GM19455 (cell line): ENCODE results near the gene TMEM167A.
A peak's percentile ranks its signal among the peaks of the same experiment; 100 is the strongest.
"Not testable (repeated sequence)": the region's sequence is repeated elsewhere in the genome, so short reads cannot be mapped to it uniquely, and the experiment has no call there.

Experiments
- ATAC-seq: cut with Tn5 transposase; IDR thresholded peaks from one replicate; pipeline ENCODE4 v1.9.1; 2021; ENCODE audit not compliant: unreplicated experiment

TMEM167A gene

GRCh38 chr5:83092619-83093018 is 15.4 kb upstream of the TMEM167A start:
- ATAC-seq: no peak

DNA sequence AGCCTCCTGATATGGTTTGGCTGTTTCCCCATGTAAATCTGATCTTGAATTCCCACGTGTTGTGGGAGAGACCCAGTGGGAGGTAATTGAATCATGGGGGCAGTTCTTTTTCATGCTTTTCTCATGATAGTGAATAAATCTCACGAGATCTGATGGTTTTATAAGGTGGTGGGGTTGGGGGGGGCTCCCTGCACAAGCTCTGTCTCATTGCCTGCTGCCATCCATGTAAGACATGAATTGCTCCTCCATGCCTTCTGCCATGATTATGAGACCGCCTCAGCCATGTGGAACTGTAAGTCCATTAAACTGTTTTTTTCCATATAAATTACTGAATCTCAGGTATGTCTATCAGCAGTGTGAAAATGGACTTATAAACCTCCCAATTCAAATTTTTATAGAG is 13.0 kb upstream of the TMEM167A start:
- no peak for ATAC-seq

- ATAC-seq: no peak
Measured at GRCh38 chr5:83085106-83085505, 7.9 kb upstream of the TMEM167A start.

GRCh38 chr5:83084336-83084735 is 7.1 kb upstream of the TMEM167A start:
- ATAC-seq: no peak

- ATAC-seq: no peak
Measured at GRCh38 chr5:83082750-83083149, 5.6 kb upstream of the TMEM167A start.

GRCh38 chr5:83077662-83078261 is 568 bp upstream of the TMEM167A start:
- ATAC-seq: peak; percentile 11

DNA sequence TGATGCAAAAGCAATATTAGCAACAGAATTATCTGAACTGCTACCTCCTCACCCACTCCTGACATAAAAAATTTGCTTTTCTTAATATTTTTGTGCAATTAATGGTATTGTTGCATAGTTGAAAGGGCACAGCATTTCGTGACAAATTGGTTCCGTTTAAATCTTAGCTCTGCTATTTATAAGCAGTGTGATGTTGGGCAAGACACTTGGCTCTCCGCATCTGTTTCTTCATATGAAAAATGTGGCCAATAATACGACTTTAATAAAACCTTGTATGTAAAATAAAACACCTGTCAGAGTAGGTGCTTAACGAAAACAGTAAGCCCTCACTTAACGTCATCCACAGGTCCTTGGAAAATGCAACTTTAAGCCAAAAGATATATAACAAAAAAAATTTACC is 4.2 kb downstream of the TMEM167A start:
- no peak for ATAC-seq

DNA sequence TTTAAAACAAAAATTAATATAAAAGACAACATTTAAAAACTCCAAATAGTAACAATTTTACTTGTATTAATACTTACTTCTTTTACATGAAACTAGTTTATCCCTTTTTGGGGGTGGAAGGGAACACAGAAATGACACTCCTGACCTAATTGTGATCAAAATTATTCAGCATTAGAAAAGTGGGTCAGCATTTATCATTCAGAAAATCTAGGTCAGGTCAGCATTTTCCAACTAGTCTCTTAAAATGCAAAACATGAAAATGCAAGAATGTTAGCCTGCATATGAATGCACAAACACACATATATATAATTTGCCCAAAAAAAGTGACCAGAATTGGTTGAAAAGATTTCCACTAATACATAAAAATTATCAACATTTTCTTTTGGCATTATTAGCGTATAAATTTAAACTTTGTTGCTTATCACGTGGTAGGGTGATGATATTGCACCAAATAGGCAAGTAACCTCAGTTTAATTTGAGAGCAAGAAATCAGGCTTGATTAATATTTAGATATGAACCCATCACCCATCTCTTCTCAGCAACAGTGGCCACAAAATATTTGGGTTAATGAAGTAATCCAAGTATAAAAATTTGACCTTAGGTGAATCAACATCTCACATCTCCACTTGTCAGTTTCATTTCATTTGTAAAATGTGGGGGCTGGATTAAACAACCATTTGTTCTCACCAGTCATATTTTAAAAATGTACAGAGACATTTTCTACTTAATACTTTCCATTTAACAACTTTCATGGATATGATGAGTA is 5.7 kb downstream of the TMEM167A start:
- ATAC-seq: no peak

DNA sequence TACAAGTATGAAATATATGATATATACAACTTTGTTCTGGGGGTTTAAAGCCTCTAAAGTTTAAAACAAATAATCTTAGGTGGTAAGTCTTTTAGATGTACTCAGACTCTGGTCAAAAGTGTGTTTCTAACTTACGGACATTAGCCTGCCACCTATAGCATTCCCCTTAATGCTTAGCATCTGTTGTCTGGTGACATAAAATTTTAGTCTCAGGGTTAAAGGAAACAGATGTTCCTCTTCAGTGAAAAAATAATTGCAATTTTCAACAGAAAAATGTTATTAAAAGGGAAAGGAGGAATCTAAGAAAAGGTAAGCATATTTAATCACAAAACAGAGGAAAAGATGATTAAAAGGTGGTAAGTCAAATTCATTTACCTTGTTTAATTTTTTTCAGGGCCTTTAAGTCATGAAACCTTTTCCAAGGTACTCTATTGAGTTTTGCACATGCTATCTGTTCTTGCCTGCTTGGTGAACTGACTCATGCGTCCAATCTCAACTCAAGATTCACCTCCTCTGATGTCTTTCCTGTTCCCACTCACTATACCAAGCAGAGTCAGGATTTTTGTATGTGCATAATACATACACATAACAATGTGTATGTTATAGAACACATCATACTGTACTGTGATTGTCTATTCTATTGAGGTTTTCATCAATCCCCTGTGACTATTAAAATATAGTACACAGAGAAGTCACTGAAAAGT is 7.9 kb downstream of the TMEM167A start:
- no peak for ATAC-seq

- ATAC-seq: not testable (repeated sequence)
Measured at GRCh38 chr5:83067377-83067776, 9.8 kb downstream of the TMEM167A start.

GRCh38 chr5:83066548-83067110 is 10.6 kb downstream of the TMEM167A start:
- no peak for ATAC-seq

DNA sequence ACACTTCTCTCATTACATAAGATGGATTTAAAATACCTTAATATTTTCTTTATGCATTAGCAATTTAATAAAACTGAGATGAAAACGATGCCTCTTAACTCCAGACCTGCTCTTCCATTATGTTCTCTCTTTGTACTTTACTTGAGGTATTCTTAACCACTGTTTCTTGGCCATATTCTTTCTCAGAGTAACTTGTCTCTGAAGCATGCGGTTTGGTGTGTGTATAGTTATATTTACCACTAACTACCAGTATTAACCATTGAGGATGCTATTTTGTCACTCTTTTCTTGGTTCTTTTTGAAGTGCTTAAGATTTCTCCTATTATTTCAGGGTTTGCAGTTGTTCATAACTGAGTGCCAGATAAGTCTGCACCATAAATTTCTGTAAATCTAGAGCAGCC is 17.9 kb downstream of the TMEM167A start:
- no peak for ATAC-seq

GRCh38 chr5:83058726-83059125 is 18.5 kb downstream of the TMEM167A start:
- ATAC-seq: no peak

DNA sequence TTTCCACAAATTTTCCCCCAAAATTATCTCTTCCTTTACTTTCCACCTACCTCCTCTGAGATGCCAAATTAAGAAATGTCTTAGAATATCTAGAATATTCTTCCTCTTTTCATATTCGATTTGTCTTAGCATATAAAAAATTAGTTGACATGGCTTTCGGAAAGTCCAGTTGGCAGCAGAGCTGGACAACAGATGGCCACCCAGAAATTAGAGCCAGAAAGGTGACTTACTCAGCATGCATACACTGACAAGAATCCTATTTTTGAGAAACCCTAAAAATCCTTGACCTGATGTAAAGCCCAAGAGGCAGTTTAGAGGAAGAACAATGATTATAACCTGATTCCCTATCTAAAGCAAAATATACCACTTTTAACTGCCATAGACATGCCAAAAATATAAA is 22.0 kb downstream of the TMEM167A start:
- no peak for ATAC-seq

- no peak for ATAC-seq
Measured at GRCh38 chr5:83050723-83051340, 26.4 kb downstream of the TMEM167A start.

DNA sequence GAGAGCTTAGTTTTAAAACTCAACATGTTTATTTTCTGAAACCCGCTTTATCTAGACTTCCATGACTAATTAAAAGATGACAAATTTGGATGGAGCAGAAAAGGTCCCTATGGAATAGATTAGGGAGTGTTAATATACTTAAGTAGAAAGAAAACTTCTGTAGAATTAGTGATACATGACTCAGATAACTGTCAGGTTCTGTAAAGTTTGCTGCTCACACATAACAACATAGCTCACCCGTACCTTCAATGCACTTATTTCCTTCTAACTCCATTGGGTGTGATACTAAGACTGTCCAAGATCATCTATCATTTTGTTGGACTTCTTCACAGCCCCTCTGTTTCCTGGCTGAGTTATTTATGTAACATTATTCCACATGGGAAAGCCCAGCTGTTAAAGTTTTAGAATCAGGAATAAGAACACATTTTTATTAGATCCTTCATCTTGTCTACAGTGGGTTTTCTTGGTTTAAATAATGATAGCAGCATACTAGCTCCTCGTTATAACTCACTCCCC is 27.8 kb downstream of the TMEM167A start:
- no peak for ATAC-seq

- ATAC-seq: no peak
Measured at GRCh38 chr5:83048811-83049210, 28.4 kb downstream of the TMEM167A start.

DNA sequence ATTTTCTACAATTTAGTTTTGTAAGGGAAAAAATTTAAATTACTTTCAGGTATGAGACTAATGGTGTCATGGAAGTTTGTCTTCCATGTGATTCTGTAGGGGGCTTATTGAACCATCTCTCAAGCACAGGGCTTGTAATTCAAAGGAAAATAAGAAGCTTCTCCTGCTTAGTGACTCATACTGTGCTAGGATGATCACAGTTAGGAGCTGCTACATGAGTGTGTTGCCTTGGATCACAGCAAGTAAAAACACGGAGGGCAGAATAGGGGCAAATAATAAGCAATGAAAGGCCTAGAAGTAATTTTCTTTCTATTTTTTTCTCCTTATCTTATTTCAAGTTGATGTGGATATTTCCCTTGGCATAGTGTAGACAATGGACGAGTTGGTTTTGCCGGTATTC is 28.9 kb downstream of the TMEM167A start:
- no peak for ATAC-seq

GRCh38 chr5:83044926-83045325 is 32.3 kb downstream of the TMEM167A start:
- ATAC-seq: no peak

GRCh38 chr5:83042507-83042906 is 34.7 kb downstream of the TMEM167A start:
- ATAC-seq: no peak

GRCh38 chr5:83038924-83039323 is 38.3 kb downstream of the TMEM167A start:
- ATAC-seq: no peak
